Measurements from ENCODE around the gene SYT1.

SYT1 gene

DNA sequence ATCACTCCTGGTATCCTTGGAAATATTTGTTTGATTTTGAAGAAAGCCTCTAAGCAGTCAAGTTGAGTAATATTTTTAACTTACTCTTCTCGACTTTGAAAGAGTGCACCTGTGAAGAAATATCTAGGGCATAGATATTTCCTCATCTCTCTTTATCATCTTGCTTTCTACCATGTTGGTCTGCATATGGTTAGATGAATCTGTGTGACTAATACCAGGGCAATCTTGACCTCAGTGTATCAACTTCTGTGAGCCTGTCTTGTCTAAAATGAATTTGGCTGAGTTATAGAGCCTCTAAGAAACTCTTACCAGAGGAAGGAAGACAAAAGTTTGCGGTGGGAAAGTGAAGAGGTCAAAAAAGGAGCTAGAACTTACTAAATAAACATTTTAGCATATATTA lies 68.4 kb downstream of the SYT1 start:
- Histone ChIP-seq H3K36me3 (ENCODE audit: control insufficient read depth, insufficient read depth, low read length) (no peaks in the 10 kb centered on the region), H3K27me3 (ENCODE audit: control insufficient read depth, insufficient read depth, low read length) (no peaks in the 10 kb centered on the region), H3K9me3 (ENCODE audit: control insufficient read depth, insufficient read depth, low read length) (no peaks in the 10 kb centered on the region), H3K4me3 (ENCODE audit: low read length) (no peak overlapping the region), H3K27ac (ENCODE audit: low read length) (no peak overlapping the region), H3K4me1 (ENCODE audit: control insufficient read depth, insufficient read depth, low read length) (0 out of 2 replicates have a peak, but pooled peaks cover 1% of the 10 kb centered on the region)
- WGBS (ENCODE audit: insufficient coverage, insufficient read length): no CpG with 5 or more reads among the region's 2 CpGs
- no peak for DNase-seq (ENCODE audit: low read depth, low spot score)

- DNase-seq (ENCODE audit: low read depth, low spot score): no peak
- no peaks in the 10 kb centered on the region for H3K36me3 ChIP-seq (ENCODE audit: control insufficient read depth, insufficient read depth, low read length)
- 100% methylated on average over 1 of the region's 4 CpGs for WGBS (ENCODE audit: insufficient coverage, insufficient read length)
- 0 out of 2 replicates have a peak, but pooled peaks cover 1% of the 10 kb centered on the region for H3K4me1 ChIP-seq (ENCODE audit: control insufficient read depth, insufficient read depth, low read length)
- H3K4me3 ChIP-seq (ENCODE audit: low read length): no peak overlapping the region
- H3K27me3 ChIP-seq (ENCODE audit: control insufficient read depth, insufficient read depth, low read length): no peaks in the 10 kb centered on the region
- H3K9me3 ChIP-seq (ENCODE audit: control insufficient read depth, insufficient read depth, low read length): no peaks in the 10 kb centered on the region
- H3K27ac ChIP-seq (ENCODE audit: low read length): no peak overlapping the region
Measured at GRCh38 chr12:78938341-78939084, 73.9 kb downstream of the SYT1 start.

DNA sequence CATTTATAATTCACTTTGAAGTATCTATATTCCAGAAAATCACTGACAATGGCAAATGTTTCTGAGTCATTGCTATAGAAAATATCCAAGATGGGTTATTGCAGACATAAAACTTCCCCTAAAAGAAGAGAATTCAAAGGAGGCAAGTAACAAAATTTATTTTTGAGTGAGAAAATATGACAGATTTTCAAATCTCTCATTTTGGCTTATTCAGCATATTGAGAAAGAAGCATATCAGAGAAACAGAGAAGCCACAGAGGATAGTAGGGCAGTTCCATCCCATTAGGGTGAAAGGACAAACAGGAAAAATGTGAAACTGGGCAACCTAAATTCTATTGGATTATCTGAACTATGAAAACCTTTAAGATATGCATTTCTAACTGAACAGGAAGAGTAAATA lies 85.0 kb downstream of the SYT1 start:
- no peaks in the 10 kb centered on the region for H3K36me3 ChIP-seq (ENCODE audit: control insufficient read depth, insufficient read depth, low read length)
- DNase-seq (ENCODE audit: low read depth, low spot score): no peak
- H3K9me3 ChIP-seq (ENCODE audit: control insufficient read depth, insufficient read depth, low read length): no peaks in the 10 kb centered on the region
- no peak overlapping the region for H3K4me3 ChIP-seq (ENCODE audit: low read length)
- H3K4me1 ChIP-seq (ENCODE audit: control insufficient read depth, insufficient read depth, low read length): no peaks in the 10 kb centered on the region
- no peaks in the 10 kb centered on the region for H3K27me3 ChIP-seq (ENCODE audit: control insufficient read depth, insufficient read depth, low read length)
- no peak overlapping the region for H3K27ac ChIP-seq (ENCODE audit: low read length)

- no CpG with 5 or more reads among the region's 11 CpGs for WGBS (ENCODE audit: insufficient coverage, insufficient read length)
- Histone ChIP-seq H3K4me1 (ENCODE audit: control insufficient read depth, insufficient read depth, low read length) (no peaks in the 10 kb centered on the region), H3K27ac (ENCODE audit: low read length) (no peak overlapping the region), H3K9me3 (ENCODE audit: control insufficient read depth, insufficient read depth, low read length) (no peaks in the 10 kb centered on the region), H3K4me3 (ENCODE audit: low read length) (no peak overlapping the region), H3K36me3 (ENCODE audit: control insufficient read depth, insufficient read depth, low read length) (no peaks in the 10 kb centered on the region), H3K27me3 (ENCODE audit: control insufficient read depth, insufficient read depth, low read length) (no peaks in the 10 kb centered on the region)
- DNase-seq (ENCODE audit: low read depth, low spot score): no peak
Measured at GRCh38 chr12:78951803-78952551, 87.4 kb downstream of the SYT1 start.

GRCh38 chr12:78952552-78952929 lies 88.0 kb downstream of the SYT1 start:
- no peak overlapping the region for H3K4me3 ChIP-seq (ENCODE audit: low read length)

DNA sequence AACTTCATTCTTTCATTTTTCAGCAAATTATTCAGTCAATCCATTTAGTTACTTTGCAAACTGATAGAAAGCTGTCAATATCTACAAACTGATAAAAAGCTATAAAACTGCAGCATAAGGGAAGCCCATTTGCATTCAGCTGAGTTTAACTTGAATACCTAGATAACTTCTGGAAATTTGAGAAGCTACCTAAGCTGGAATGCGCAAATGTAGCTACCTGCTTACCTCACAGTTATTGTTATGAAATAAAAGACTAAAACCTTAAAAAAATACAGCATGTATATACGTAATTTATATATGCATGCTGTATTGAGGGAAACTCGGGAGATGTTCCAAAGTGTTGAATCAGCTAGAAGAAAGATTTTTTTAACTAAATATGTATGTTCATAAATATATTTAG lies 94.4 kb downstream of the SYT1 start:
- Histone ChIP-seq H3K36me3 (ENCODE audit: control insufficient read depth, insufficient read depth, low read length) (no peaks in the 10 kb centered on the region), H3K27me3 (ENCODE audit: control insufficient read depth, insufficient read depth, low read length) (no peaks in the 10 kb centered on the region), H3K9me3 (ENCODE audit: control insufficient read depth, insufficient read depth, low read length) (no peaks in the 10 kb centered on the region), H3K4me3 (ENCODE audit: low read length) (no peak overlapping the region), H3K4me1 (ENCODE audit: control insufficient read depth, insufficient read depth, low read length) (no peaks in the 10 kb centered on the region), H3K27ac (ENCODE audit: low read length) (no peak overlapping the region)
- no peak for DNase-seq (ENCODE audit: low read depth, low spot score)
- WGBS (ENCODE audit: insufficient coverage, insufficient read length): no CpG with 5 or more reads among the region's 3 CpGs

More at GRCh38 chr12:78952552-78952929, 88.0 kb downstream of the SYT1 start:
- no peaks in the 10 kb centered on the region for H3K36me3 ChIP-seq (ENCODE audit: control insufficient read depth, insufficient read depth, low read length)
- no peak overlapping the region for H3K27ac ChIP-seq (ENCODE audit: low read length)
- no peaks in the 10 kb centered on the region for H3K27me3 ChIP-seq (ENCODE audit: control insufficient read depth, insufficient read depth, low read length)
- H3K9me3 ChIP-seq (ENCODE audit: control insufficient read depth, insufficient read depth, low read length): no peaks in the 10 kb centered on the region
- no peak for DNase-seq (ENCODE audit: low read depth, low spot score)
- no peaks in the 10 kb centered on the region for H3K4me1 ChIP-seq (ENCODE audit: control insufficient read depth, insufficient read depth, low read length)
- WGBS (ENCODE audit: insufficient coverage, insufficient read length): no CpG with 5 or more reads among the region's 1 CpG

- H3K4me1 ChIP-seq (ENCODE audit: control insufficient read depth, insufficient read depth, low read length): no peaks in the 10 kb centered on the region
- H3K27me3 ChIP-seq (ENCODE audit: control insufficient read depth, insufficient read depth, low read length): no peaks in the 10 kb centered on the region
- H3K36me3 ChIP-seq (ENCODE audit: control insufficient read depth, insufficient read depth, low read length): no peaks in the 10 kb centered on the region
- H3K27ac ChIP-seq (ENCODE audit: low read length): no peak overlapping the region
- DNase-seq (ENCODE audit: low read depth, low spot score): no peak
- H3K9me3 ChIP-seq (ENCODE audit: control insufficient read depth, insufficient read depth, low read length): no peaks in the 10 kb centered on the region
- no CpG with 5 or more reads among the region's 3 CpGs for WGBS (ENCODE audit: insufficient coverage, insufficient read length)
- no peak overlapping the region for H3K4me3 ChIP-seq (ENCODE audit: low read length)
Measured at GRCh38 chr12:78959556-78959955, 95.0 kb downstream of the SYT1 start.

DNA sequence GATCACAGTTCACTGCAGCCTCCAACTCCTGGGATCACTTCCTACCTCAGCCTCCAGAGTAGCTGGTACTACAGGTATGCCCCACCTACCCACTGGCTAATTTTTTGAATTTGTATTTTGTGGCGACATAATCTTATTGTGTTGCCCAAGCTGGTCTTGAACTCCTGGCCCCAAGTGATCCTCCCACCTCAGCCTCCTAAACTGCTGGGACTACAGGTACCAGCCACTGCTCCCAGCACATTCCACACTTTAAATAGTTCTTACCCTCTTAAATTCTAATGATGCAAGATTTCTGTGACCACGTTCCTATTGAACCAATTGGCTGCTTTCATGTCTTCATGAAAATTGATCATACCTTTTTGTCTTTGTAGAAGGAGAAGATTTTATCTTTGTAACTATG lies 96.6 kb downstream of the SYT1 start:
- H3K9me3 ChIP-seq (ENCODE audit: control insufficient read depth, insufficient read depth, low read length): no peaks in the 10 kb centered on the region
- no peak for DNase-seq (ENCODE audit: low read depth, low spot score)
- no peaks in the 10 kb centered on the region for H3K4me1 ChIP-seq (ENCODE audit: control insufficient read depth, insufficient read depth, low read length)
- H3K4me3 ChIP-seq (ENCODE audit: low read length): no peak overlapping the region
- H3K36me3 ChIP-seq (ENCODE audit: control insufficient read depth, insufficient read depth, low read length): no peaks in the 10 kb centered on the region
- H3K27me3 ChIP-seq (ENCODE audit: control insufficient read depth, insufficient read depth, low read length): no peaks in the 10 kb centered on the region
- no CpG with 5 or more reads among the region's 2 CpGs for WGBS (ENCODE audit: insufficient coverage, insufficient read length)
- no peak overlapping the region for H3K27ac ChIP-seq (ENCODE audit: low read length)

- no peak overlapping the region for H3K4me3 ChIP-seq (ENCODE audit: low read length)
- no peaks in the 10 kb centered on the region for H3K36me3 ChIP-seq (ENCODE audit: control insufficient read depth, insufficient read depth, low read length)
- no peaks in the 10 kb centered on the region for H3K27me3 ChIP-seq (ENCODE audit: control insufficient read depth, insufficient read depth, low read length)
- no peak overlapping the region for H3K27ac ChIP-seq (ENCODE audit: low read length)
- no peaks in the 10 kb centered on the region for H3K4me1 ChIP-seq (ENCODE audit: control insufficient read depth, insufficient read depth, low read length)
- no peaks in the 10 kb centered on the region for H3K9me3 ChIP-seq (ENCODE audit: control insufficient read depth, insufficient read depth, low read length)
- no peak for DNase-seq (ENCODE audit: low read depth, low spot score)
- no CpG with 5 or more reads among the region's 1 CpG for WGBS (ENCODE audit: insufficient coverage, insufficient read length)
Measured at GRCh38 chr12:78963439-78964227, 99.1 kb downstream of the SYT1 start.

GRCh38 chr12:78964521-78964920 lies 99.9 kb downstream of the SYT1 start:
- Histone ChIP-seq H3K27ac (ENCODE audit: low read length) (no peak overlapping the region), H3K4me1 (ENCODE audit: control insufficient read depth, insufficient read depth, low read length) (no peaks in the 10 kb centered on the region), H3K4me3 (ENCODE audit: low read length) (no peak overlapping the region), H3K27me3 (ENCODE audit: control insufficient read depth, insufficient read depth, low read length) (no peaks in the 10 kb centered on the region), H3K36me3 (ENCODE audit: control insufficient read depth, insufficient read depth, low read length) (no peaks in the 10 kb centered on the region), H3K9me3 (ENCODE audit: control insufficient read depth, insufficient read depth, low read length) (no peaks in the 10 kb centered on the region)
- no peak for DNase-seq (ENCODE audit: low read depth, low spot score)

Measured in iPS DF 6.9 (cell line).